ENCODE results near the gene FBXO8.

DNA sequence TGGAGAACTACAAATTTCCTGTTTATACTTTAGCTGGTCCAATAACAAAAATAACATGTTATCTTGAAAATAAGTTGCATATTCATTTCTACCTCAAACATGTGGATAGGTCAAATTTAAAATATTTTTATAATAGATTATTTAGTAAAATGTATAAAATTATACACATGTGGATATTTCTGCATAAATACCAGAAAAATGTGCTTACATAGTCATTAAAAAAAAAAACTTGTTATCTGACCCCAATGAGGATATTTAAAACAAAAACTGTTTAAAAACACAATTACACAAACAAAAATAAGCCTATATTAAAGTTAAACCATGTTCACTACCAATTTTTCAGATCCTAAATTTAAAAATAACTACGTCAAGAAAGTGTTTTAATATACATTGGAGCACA lies 28.1 kb downstream of the FBXO8 start:
- TF ChIP-seq EZH2 (IDR thresholded peaks at IDR 0.05) (no peak), CTCF (IDR thresholded peaks at IDR 0.05) (no peak), EZH2phosphoT487 (IDR thresholded peaks at IDR 0.05) (no peak)
